Activated T-helper 9 cell treated with anti-CD3 and anti-CD28 coated beads, Interleukin-2, amount 50 U/mL, for 16 hours (primary cell): ENCODE measurements around the gene TMEM39A.

Experiments
- DNase-seq: peaks from one replicate; pipeline ENCODE4 v3.0.0-alpha.2; 2020; ENCODE audit warnings: low read depth

The TMEM39A gene

GRCh38 chr3:119463171-119464169 is at the start of gene TMEM39A:
Gene TMEM39A, minus strand, starts transcription at chr3:119463615. Its CDS starts 1,541 bp downstream, at chr3:119462074.
- peak; percentile 98 for DNase-seq

- no peak for DNase-seq
Measured at GRCh38 chr3:119510690-119511089, 47.3 kb upstream of the TMEM39A start.

- DNase-seq, result no peak
Measured at GRCh38 chr3:119508172-119508845, 44.9 kb upstream of the TMEM39A start.

GRCh38 chr3:119507404-119507803 is 44.0 kb upstream of the TMEM39A start:
- DNase-seq, result no peak

GRCh38 chr3:119506631-119507030 is 43.2 kb upstream of the TMEM39A start:
- no peak for DNase-seq

- DNase-seq, result no peak
Measured at GRCh38 chr3:119500901-119501300, 37.5 kb upstream of the TMEM39A start.

GRCh38 chr3:119500265-119500664 is 36.9 kb upstream of the TMEM39A start:
- no peak for DNase-seq

- DNase-seq, result peak; percentile 98
Measured at GRCh38 chr3:119498186-119499011, 35.0 kb upstream of the TMEM39A start, which contains the start of gene TIMMDC1. Gene TIMMDC1, plus strand, starts transcription at chr3:119498547. Its CDS starts 187 bp downstream, at chr3:119498734.

GRCh38 chr3:119497820-119498185 is 34.4 kb upstream of the TMEM39A start:
- no peak for DNase-seq

GRCh38 chr3:119494597-119494996 is 31.2 kb upstream of the TMEM39A start:
- no peak for DNase-seq

GRCh38 chr3:119492810-119493209 is 29.4 kb upstream of the TMEM39A start:
- no peak for DNase-seq

GRCh38 chr3:119492128-119492527 is 28.7 kb upstream of the TMEM39A start:
- no peak for DNase-seq

GRCh38 chr3:119490153-119490552 is 26.7 kb upstream of the TMEM39A start:
- DNase-seq, result no peak

- no peak for DNase-seq
Measured at GRCh38 chr3:119485563-119485962, 22.1 kb upstream of the TMEM39A start.

- no peak for DNase-seq
Measured at GRCh38 chr3:119483101-119483500, 19.7 kb upstream of the TMEM39A start.

- no peak for DNase-seq
Measured at GRCh38 chr3:119481079-119481478, 17.7 kb upstream of the TMEM39A start.

GRCh38 chr3:119470866-119471265 is 7.5 kb upstream of the TMEM39A start:
- no peak for DNase-seq

GRCh38 chr3:119469418-119470189 is 6.2 kb upstream of the TMEM39A start:
- no peak for DNase-seq

- no peak for DNase-seq
Measured at GRCh38 chr3:119468041-119468440, 4.6 kb upstream of the TMEM39A start.

GRCh38 chr3:119457246-119457645 is 6.2 kb downstream of the TMEM39A start:
- DNase-seq, result no peak

- DNase-seq, result no peak
Measured at GRCh38 chr3:119456469-119456868, 6.9 kb downstream of the TMEM39A start.
